RWPE2 (cell line): Measurements from ENCODE around the gene LARP1.
"Not testable (repeated sequence)": the region's sequence is repeated elsewhere in the genome, so short reads cannot be mapped to it uniquely, and the experiment has no call there.

Experiments
- ATAC-seq: fragments of 200-7000 bp; cut with Tn5 transposase; 3 replicates; pipeline ENCODE4 v1.9.1; 2021; ENCODE audit warnings: low read depth
- DNase-seq: peaks from one replicate; pipeline ENCODE4 v3.0.0-alpha.2; 2020; ENCODE audit warnings: low spot score
- H3K27ac ChIP-seq: fragments of 450-650 bp; 2 replicates; pipeline ENCODE4 v1.5.1; 2017; ENCODE audit warnings: mild to moderate bottlenecking; ENCODE audit not compliant: poor library complexity, severe bottlenecking
- H3K27me3 ChIP-seq: fragments of 250-450 bp; sonication (Bioruptor Pico); 2 replicates; pipeline ENCODE4 v1.5.1; 2021; ENCODE audit warnings: mild to moderate bottlenecking, moderate library complexity; ENCODE audit not compliant: insufficient read depth, poor library complexity, severe bottlenecking
- H3K36me3 ChIP-seq: fragments of 250-450 bp; sonication (Bioruptor Pico); 2 replicates; pipeline ENCODE4 v1.5.1; 2020; ENCODE audit warnings: low read depth, mild to moderate bottlenecking, moderate library complexity
- H3K4me1 ChIP-seq: fragments of 250-450 bp; sonication (Bioruptor Pico); 2 replicates; pipeline ENCODE4 v1.5.1; 2021; ENCODE audit warnings: mild to moderate bottlenecking, moderate library complexity; ENCODE audit not compliant: insufficient read depth, poor library complexity, severe bottlenecking
- H3K4me3 ChIP-seq: fragments of 250-450 bp; sonication (Bioruptor Pico); 2 replicates; pipeline ENCODE4 v1.5.1; 2021; ENCODE audit warnings: mild to moderate bottlenecking, moderate library complexity; ENCODE audit not compliant: severe bottlenecking
- H3K9me3 ChIP-seq: fragments of 250-450 bp; sonication (Bioruptor Pico); 2 replicates; pipeline ENCODE4 v1.5.1; 2021; ENCODE audit warnings: mild to moderate bottlenecking, moderate library complexity; ENCODE audit not compliant: severe bottlenecking
- CTCF ChIP-seq: fragments of 450-650 bp; IDR thresholded peaks from one replicate; pipeline ENCODE4 v1.5.1; 2017; ENCODE audit warnings: mild to moderate bottlenecking, moderate library complexity; ENCODE audit not compliant: poor library complexity, severe bottlenecking

The LARP1 gene

GRCh38 chr5:154728939-154729588, 26.1 kb upstream of the LARP1 start:
- Histone ChIP-seq H3K36me3 (no peaks in the 10 kb centered on the region), H3K27me3 (no peaks in the 10 kb centered on the region), H3K4me1 (no peaks in the 10 kb centered on the region), H3K9me3 (peaks cover 2% of the 10 kb centered on the region), H3K4me3 (no peak overlapping the region), H3K27ac (no peak overlapping the region)
- DNase-seq, result no peak
- ATAC-seq, result no peak
- TF ChIP-seq CTCF, result no peak

GRCh38 chr5:154729613-154730012, 25.6 kb upstream of the LARP1 start:
- no peak for TF ChIP-seq CTCF
- Histone ChIP-seq H3K4me1 (no peaks in the 10 kb centered on the region), H3K4me3 (no peak overlapping the region), H3K36me3 (no peaks in the 10 kb centered on the region), H3K27ac (no peak overlapping the region), H3K27me3 (no peaks in the 10 kb centered on the region), H3K9me3 (peaks cover 4% of the 10 kb centered on the region)
- ATAC-seq (no peak), DNase-seq (no peak)

- not testable (repeated sequence) for DNase-seq, H3K27me3 ChIP-seq, H3K4me3 ChIP-seq, H3K4me1 ChIP-seq, H3K36me3 ChIP-seq, H3K9me3 ChIP-seq, ATAC-seq, H3K27ac ChIP-seq
These were observed 24.4 kb upstream of the LARP1 start for GRCh38 chr5:154730761-154731160.

- no peak for TF ChIP-seq CTCF
- Histone ChIP-seq H3K9me3 (peaks cover 4% of the 10 kb centered on the region), H3K4me3 (no peak overlapping the region), H3K4me1 (no peaks in the 10 kb centered on the region), H3K27ac (no peak overlapping the region), H3K36me3 (no peaks in the 10 kb centered on the region), H3K27me3 (no peaks in the 10 kb centered on the region)
- ATAC-seq (peak; percentile 73; the same call in 2 of the 3 replicates), DNase-seq (no peak)
These were observed 23.0 kb upstream of the LARP1 start for GRCh38 chr5:154732212-154732611.

- H3K27me3 ChIP-seq, result no peaks in the 10 kb centered on the region
- no peak overlapping the region for H3K4me3 ChIP-seq
- no peak overlapping the region for H3K27ac ChIP-seq
- H3K9me3 ChIP-seq, result peaks cover 4% of the 10 kb centered on the region
- no peak for TF ChIP-seq CTCF
- H3K36me3 ChIP-seq, result no peaks in the 10 kb centered on the region
- no peak for DNase-seq
- ATAC-seq, result no peak
- no peaks in the 10 kb centered on the region for H3K4me1 ChIP-seq
These were observed 20.6 kb upstream of the LARP1 start for GRCh38 chr5:154734370-154735248.

- not testable (repeated sequence) for H3K27me3 ChIP-seq, H3K9me3 ChIP-seq, H3K4me3 ChIP-seq, H3K27ac ChIP-seq, ATAC-seq, H3K4me1 ChIP-seq, DNase-seq, H3K36me3 ChIP-seq
These were observed 19.8 kb upstream of the LARP1 start for GRCh38 chr5:154735362-154735761.

GRCh38 chr5:154736372-154736771, 18.8 kb upstream of the LARP1 start:
- not testable (repeated sequence) for H3K27me3 ChIP-seq, ATAC-seq, H3K4me3 ChIP-seq, H3K4me1 ChIP-seq, DNase-seq, H3K9me3 ChIP-seq, H3K36me3 ChIP-seq, H3K27ac ChIP-seq
